H1 (cell line): ENCODE data around the gene CFD. TPM values are rescaled to one million over a fixed set of nuclear protein-coding genes. Genes with fewer than 3 reads are reported as not detected.

Experiments used
- CEBPB ChIP-seq: IDR thresholded peaks from 2 replicates; pipeline ENCODE4 v1.6.1; 2012; ENCODE audit warnings: low read depth, low read length
- CHD2 ChIP-seq: IDR thresholded peaks from 2 replicates; pipeline ENCODE4 v1.6.1; 2012; ENCODE audit warnings: low read length, improper control_type of control experiment
- HDAC6 ChIP-seq: IDR thresholded peaks from one replicate; pipeline ENCODE4 v1.7.1; 2012; ENCODE audit warnings: low read depth, mild to moderate bottlenecking, inconsistent platforms, low read length, moderate library complexity
- SAP30 ChIP-seq: fragments of 300-600 bp; sonication (generic); IDR thresholded peaks from 2 replicates; pipeline ENCODE4 v1.7.1; 2012; ENCODE audit warnings: low read length, moderate library complexity, mild to moderate bottlenecking, inconsistent platforms; ENCODE audit not compliant: insufficient read depth, insufficient replicate concordance
- SIX5 ChIP-seq: IDR thresholded peaks from 2 replicates; pipeline ENCODE4 v1.6.1; 2011; ENCODE audit warnings: mild to moderate bottlenecking, low read depth, low read length
- polyA plus RNA-seq, 7 experiments: library from polyadenylated mRNA; depleted of rRNA in 3 of 7; stranded (reverse) in 5 of 7; unstranded in 2 of 7; fragments of >200 nt in 5 of 7; fragments of 200-250 nt in 2 of 7; gene quantifications; 1 replicate in 5 of 7; 2 replicates in 1 of 7; 4 replicates in 1 of 7; pipeline versions ENCODE4 v1.2.1 to v1.2.3, GENCODE V29; 2011 to 2013; ENCODE audit warnings: missing spikeins in 2 of 7, mixed read lengths in 2 of 7
- total RNA-seq: library from RNA; stranded (reverse); fragmentation: NEBNext Ultra II Directional; extraction: Animal tissue kit (Norgen Biotek cat#: 25700); gene quantifications from 2 replicates; pipeline ENCODE4 v1.2.1, GENCODE V29; 2021
- TF ChIP-seq, protein P1 (sequence below): fragments of 300-600 bp; sonication (generic); IDR thresholded peaks from 2 replicates; pipeline ENCODE4 v1.7.1; 2012; ENCODE audit warnings: low read length, moderate library complexity, mild to moderate bottlenecking, inconsistent platforms; ENCODE audit not compliant: insufficient replicate concordance
- TF ChIP-seq, protein P2 (sequence below): IDR thresholded peaks from 2 replicates; pipeline ENCODE4 v1.6.1; 2011; ENCODE audit warnings: low read length, improper control_type of control experiment
- TF ChIP-seq, protein P3 (sequence below): IDR thresholded peaks from 2 replicates; pipeline ENCODE4 v1.6.1; 2012; ENCODE audit warnings: low read length, inconsistent platforms

The CFD gene
- total and polyA plus RNA-seq, 2 of the 8 experiments (the other 6 are each of a cell fraction or from before 2014, with no cell fraction given): 1.7 to 2.8 TPM

DNA sequence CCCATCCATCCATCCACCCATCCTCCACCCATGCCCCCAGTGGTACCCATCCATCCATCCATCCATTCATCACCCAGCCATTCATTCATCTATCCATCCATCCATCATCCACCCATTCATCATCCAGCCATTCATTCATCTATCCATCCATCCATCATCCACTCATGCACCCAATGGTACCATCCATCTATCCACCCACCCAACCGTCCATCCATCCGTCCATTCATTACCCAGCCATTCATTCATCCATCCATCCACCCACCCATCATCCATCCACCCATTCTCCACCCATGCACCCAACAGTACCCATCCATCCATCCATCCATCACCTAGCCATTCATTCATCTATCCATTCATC is 43.0 kb upstream of the CFD start (continued):
- TF ChIP-seq, protein P1, sequence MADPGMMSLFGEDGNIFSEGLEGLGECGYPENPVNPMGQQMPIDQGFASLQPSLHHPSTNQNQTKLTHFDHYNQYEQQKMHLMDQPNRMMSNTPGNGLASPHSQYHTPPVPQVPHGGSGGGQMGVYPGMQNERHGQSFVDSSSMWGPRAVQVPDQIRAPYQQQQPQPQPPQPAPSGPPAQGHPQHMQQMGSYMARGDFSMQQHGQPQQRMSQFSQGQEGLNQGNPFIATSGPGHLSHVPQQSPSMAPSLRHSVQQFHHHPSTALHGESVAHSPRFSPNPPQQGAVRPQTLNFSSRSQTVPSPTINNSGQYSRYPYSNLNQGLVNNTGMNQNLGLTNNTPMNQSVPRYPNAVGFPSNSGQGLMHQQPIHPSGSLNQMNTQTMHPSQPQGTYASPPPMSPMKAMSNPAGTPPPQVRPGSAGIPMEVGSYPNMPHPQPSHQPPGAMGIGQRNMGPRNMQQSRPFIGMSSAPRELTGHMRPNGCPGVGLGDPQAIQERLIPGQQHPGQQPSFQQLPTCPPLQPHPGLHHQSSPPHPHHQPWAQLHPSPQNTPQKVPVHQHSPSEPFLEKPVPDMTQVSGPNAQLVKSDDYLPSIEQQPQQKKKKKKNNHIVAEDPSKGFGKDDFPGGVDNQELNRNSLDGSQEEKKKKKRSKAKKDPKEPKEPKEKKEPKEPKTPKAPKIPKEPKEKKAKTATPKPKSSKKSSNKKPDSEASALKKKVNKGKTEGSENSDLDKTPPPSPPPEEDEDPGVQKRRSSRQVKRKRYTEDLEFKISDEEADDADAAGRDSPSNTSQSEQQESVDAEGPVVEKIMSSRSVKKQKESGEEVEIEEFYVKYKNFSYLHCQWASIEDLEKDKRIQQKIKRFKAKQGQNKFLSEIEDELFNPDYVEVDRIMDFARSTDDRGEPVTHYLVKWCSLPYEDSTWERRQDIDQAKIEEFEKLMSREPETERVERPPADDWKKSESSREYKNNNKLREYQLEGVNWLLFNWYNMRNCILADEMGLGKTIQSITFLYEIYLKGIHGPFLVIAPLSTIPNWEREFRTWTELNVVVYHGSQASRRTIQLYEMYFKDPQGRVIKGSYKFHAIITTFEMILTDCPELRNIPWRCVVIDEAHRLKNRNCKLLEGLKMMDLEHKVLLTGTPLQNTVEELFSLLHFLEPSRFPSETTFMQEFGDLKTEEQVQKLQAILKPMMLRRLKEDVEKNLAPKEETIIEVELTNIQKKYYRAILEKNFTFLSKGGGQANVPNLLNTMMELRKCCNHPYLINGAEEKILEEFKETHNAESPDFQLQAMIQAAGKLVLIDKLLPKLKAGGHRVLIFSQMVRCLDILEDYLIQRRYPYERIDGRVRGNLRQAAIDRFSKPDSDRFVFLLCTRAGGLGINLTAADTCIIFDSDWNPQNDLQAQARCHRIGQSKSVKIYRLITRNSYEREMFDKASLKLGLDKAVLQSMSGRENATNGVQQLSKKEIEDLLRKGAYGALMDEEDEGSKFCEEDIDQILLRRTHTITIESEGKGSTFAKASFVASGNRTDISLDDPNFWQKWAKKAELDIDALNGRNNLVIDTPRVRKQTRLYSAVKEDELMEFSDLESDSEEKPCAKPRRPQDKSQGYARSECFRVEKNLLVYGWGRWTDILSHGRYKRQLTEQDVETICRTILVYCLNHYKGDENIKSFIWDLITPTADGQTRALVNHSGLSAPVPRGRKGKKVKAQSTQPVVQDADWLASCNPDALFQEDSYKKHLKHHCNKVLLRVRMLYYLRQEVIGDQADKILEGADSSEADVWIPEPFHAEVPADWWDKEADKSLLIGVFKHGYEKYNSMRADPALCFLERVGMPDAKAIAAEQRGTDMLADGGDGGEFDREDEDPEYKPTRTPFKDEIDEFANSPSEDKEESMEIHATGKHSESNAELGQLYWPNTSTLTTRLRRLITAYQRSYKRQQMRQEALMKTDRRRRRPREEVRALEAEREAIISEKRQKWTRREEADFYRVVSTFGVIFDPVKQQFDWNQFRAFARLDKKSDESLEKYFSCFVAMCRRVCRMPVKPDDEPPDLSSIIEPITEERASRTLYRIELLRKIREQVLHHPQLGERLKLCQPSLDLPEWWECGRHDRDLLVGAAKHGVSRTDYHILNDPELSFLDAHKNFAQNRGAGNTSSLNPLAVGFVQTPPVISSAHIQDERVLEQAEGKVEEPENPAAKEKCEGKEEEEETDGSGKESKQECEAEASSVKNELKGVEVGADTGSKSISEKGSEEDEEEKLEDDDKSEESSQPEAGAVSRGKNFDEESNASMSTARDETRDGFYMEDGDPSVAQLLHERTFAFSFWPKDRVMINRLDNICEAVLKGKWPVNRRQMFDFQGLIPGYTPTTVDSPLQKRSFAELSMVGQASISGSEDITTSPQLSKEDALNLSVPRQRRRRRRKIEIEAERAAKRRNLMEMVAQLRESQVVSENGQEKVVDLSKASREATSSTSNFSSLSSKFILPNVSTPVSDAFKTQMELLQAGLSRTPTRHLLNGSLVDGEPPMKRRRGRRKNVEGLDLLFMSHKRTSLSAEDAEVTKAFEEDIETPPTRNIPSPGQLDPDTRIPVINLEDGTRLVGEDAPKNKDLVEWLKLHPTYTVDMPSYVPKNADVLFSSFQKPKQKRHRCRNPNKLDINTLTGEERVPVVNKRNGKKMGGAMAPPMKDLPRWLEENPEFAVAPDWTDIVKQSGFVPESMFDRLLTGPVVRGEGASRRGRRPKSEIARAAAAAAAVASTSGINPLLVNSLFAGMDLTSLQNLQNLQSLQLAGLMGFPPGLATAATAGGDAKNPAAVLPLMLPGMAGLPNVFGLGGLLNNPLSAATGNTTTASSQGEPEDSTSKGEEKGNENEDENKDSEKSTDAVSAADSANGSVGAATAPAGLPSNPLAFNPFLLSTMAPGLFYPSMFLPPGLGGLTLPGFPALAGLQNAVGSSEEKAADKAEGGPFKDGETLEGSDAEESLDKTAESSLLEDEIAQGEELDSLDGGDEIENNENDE: no peak
- TF ChIP-seq SIX5 (no peak), HDAC6 (no peak), CHD2 (no peak), CEBPB (no peak), SAP30 (no peak)
- TF ChIP-seq, protein P2, sequence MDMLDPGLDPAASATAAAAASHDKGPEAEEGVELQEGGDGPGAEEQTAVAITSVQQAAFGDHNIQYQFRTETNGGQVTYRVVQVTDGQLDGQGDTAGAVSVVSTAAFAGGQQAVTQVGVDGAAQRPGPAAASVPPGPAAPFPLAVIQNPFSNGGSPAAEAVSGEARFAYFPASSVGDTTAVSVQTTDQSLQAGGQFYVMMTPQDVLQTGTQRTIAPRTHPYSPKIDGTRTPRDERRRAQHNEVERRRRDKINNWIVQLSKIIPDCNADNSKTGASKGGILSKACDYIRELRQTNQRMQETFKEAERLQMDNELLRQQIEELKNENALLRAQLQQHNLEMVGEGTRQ: no peak
- TF ChIP-seq, protein P3, sequence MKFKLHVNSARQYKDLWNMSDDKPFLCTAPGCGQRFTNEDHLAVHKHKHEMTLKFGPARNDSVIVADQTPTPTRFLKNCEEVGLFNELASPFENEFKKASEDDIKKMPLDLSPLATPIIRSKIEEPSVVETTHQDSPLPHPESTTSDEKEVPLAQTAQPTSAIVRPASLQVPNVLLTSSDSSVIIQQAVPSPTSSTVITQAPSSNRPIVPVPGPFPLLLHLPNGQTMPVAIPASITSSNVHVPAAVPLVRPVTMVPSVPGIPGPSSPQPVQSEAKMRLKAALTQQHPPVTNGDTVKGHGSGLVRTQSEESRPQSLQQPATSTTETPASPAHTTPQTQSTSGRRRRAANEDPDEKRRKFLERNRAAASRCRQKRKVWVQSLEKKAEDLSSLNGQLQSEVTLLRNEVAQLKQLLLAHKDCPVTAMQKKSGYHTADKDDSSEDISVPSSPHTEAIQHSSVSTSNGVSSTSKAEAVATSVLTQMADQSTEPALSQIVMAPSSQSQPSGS: no peak
